GM19397 (cell line): ENCODE results near the gene SPIN4.
"Not testable (repeated sequence)": the region's sequence is repeated elsewhere in the genome, so short reads cannot be mapped to it uniquely, and the experiment has no call there.

Experiments used
- ATAC-seq: cut with Tn5 transposase; IDR thresholded peaks from one replicate; pipeline ENCODE4 v1.9.1; 2021; ENCODE audit warnings: mild to moderate bottlenecking, moderate library complexity; ENCODE audit not compliant: unreplicated experiment

SPIN4 gene

GRCh38 chrX:63350941-63351616 lies at the start of gene SPIN4:
Gene SPIN4, minus strand, starts transcription at chrX:63351332. Its CDS starts 513 bp downstream, at chrX:63350819.
- peak; percentile 96 for ATAC-seq

DNA sequence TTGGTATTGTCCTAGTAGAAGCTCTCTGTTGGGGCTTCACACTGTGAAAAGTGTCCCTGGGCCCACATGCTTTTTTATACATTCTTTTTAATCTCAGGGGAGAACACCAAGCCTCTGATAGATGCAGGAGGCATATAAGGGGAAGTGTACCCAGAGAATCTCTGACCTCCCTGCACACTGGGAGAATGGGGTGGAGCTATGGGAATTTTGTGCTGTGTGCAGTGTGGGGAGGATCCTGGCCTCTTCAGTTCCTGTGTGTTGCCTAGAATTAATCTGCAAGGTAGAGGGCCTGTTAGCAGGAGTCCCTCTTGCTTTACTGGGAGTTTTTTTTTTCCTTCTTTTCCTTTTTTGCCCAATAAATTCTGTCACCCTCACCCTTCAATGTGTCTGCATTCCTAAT lies 49.2 kb upstream of the SPIN4 start:
- no peak for ATAC-seq

GRCh38 chrX:63394872-63395271 lies 43.7 kb upstream of the SPIN4 start:
- no peak for ATAC-seq

GRCh38 chrX:63393094-63393493 lies 42.0 kb upstream of the SPIN4 start:
- ATAC-seq: not testable (repeated sequence)

GRCh38 chrX:63387411-63387810 lies 36.3 kb upstream of the SPIN4 start:
- no peak for ATAC-seq

DNA sequence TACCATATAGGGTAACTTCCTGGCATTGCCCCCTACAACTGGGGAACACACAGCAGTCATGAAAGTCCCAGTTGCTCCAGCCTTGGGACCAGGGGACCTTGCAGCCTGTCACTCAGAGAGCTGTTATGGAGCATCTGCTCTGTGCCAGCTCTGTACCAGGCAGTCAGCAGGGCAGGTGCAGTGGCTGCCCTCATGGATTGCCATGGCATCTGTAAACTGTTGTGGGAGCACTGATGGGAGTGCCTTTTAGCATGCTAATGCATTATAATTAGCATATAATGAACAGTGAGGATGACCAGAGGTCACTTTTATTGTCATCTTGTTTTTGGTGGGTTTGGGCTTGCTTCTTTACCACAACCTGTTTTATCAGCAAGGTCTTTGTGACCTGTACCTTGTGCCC lies 33.1 kb upstream of the SPIN4 start:
- ATAC-seq: not testable (repeated sequence)

- ATAC-seq: not testable (repeated sequence)
Measured at GRCh38 chrX:63373012-63373411, 21.9 kb upstream of the SPIN4 start.

DNA sequence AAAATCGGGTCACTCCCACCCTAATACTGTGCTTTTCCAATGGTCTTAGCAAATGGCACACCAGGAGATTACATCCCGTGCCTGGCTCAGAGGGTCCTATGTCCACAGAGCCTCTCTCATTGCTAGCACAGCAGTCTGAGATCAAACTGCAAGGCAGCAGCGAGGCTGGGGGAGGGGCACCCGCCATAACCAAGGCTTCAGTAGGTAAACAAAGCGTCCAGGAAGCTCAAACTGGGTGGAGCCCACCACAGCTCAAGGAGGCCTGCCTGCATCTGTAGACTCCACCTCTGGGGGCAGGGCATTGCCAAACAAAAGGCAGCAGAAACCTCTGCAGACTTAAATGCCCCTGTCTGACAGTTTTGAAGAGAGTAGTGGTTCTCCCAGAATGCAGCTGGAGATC lies 16.6 kb upstream of the SPIN4 start:
- ATAC-seq: not testable (repeated sequence)

- ATAC-seq: no peak
Measured at GRCh38 chrX:63363788-63364187, 12.7 kb upstream of the SPIN4 start.

GRCh38 chrX:63361494-63361893 lies 10.4 kb upstream of the SPIN4 start:
- ATAC-seq: no peak

GRCh38 chrX:63354484-63354883 lies 3.4 kb upstream of the SPIN4 start:
- ATAC-seq: no peak

GRCh38 chrX:63350465-63350877 lies 661 bp downstream of the SPIN4 start:
- peak; percentile 36 for ATAC-seq

DNA sequence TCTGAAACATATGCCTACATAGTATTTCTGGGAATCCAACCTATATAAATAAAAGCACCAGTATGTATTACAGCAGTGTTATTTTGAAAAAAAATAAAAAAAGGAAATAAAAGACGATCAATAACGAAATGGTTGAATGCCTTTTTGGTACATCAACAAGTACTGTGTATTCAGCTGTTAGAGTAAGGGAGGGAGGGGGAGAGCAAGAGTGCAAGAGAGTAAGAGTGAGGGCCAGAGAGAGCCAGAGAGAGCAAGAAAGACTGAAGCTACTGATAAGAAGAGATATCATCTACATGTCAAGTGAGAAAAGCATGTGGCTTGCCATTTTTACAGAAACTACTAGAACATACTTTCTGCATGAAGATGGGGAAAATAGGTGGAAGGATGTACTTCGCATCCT lies 1.8 kb downstream of the SPIN4 start:
- no peak for ATAC-seq

- no peak for ATAC-seq
Measured at GRCh38 chrX:63330681-63331080, 20.5 kb downstream of the SPIN4 start.

DNA sequence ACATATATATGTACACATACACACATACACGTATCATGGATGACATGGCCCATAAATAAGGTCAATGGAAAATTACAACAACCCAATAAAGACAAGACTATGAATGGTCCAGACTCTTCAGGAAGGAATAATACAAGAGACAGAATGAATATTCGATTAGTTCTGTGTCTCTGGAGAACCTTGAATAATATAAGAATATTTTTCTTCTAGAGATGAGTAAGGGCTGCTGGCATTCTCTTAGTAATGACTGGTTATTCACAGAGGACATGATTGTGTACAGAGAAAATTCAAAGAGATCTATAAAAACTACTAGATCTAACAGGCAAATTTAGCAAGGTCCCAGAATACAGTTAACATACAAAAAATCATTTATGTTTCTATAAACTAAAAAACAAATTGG lies 23.3 kb downstream of the SPIN4 start:
- no peak for ATAC-seq

DNA sequence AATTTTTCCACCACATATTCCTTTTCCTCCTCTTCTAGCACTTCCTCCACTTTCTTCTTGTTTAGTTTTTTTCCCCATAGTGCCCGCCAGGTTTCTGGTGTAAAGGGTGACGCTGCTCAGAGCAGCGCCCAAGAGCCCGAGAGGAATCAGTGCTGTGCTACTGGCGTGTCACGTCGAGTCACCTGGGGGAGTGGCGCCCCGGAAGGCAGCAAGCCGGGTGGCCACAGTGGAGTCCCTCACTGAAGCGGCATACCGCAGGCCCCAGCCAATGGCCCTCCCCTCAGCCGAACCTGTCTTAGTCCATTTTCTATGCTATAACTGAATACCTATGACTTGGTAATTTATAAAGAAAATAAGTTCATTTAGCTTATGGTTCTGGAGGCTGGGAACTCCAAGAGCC lies 51.5 kb downstream of the SPIN4 start:
- no peak for ATAC-seq
